A673 (cell line): Measurements from ENCODE around the gene IRS2. TPM values are rescaled to one million over a fixed set of nuclear protein-coding genes. Genes with fewer than 3 reads are reported as not detected.

Source experiments
- BruUV-seq: library from RNA; stranded (reverse); fragments of 400-500 nt; replicated peaks from 2 replicates; lab custom pipeline; 2021; lab: Mats Ljungman, UMichigan
- CTCF ChIA-PET: fragments of 300-600 bp; sonication (Branson Sonifier 250); formaldehyde crosslinking; loops from one replicate; lab custom pipeline; 2022; ENCODE audit warnings: antibody characterized with exemption; lab: Charles Lee
- POLR2A ChIA-PET: fragments of 300-600 bp; sonication (Branson Sonifier 250); formaldehyde crosslinking; loops from one replicate; lab custom pipeline; 2022; ENCODE audit warnings: antibody characterized with exemption; ENCODE audit not compliant: low non-redundant PET; lab: Charles Lee
- DNase-seq: peaks from one replicate; pipeline ENCODE4 v3.0.0-alpha.2; 2015; ENCODE audit warnings: low spot score
- H3K27ac ChIP-seq: fragments of 200-600 bp; sonication (generic); 2 replicates; pipeline ENCODE4 v1.5.1; 2016; ENCODE audit warnings: mixed run types, low read depth, mild to moderate bottlenecking, mixed read lengths, antibody characterized with exemption, low read length; ENCODE audit not compliant: poor library complexity, severe bottlenecking
- H3K27me3 ChIP-seq: fragments of 200-600 bp; sonication (generic); replicated peaks from 2 replicates; pipeline ENCODE4 v1.6.1; 2017; ENCODE audit warnings: mixed run types, low read depth, mild to moderate bottlenecking, mixed read lengths, antibody characterized with exemption, low read length; ENCODE audit not compliant: insufficient read depth, poor library complexity
- H3K36me3 ChIP-seq: fragments of 200-600 bp; sonication (generic); 2 replicates; pipeline ENCODE4 v1.6.1; 2016; ENCODE audit warnings: mixed run types, mild to moderate bottlenecking, mixed read lengths, antibody characterized with exemption, low read length; ENCODE audit not compliant: insufficient read depth, poor library complexity, severe bottlenecking
- H3K4me1 ChIP-seq: fragments of 200-600 bp; sonication (generic); 2 replicates; pipeline ENCODE4 v1.6.1; 2017; ENCODE audit warnings: mixed run types, mild to moderate bottlenecking, mixed read lengths, antibody characterized with exemption, low read length; ENCODE audit not compliant: insufficient read depth, poor library complexity, severe bottlenecking
- H3K4me3 ChIP-seq: fragments of 200-600 bp; sonication (generic); 2 replicates; pipeline ENCODE4 v1.5.1; 2016; ENCODE audit warnings: low read depth, mixed run types, mild to moderate bottlenecking, mixed read lengths, low read length; ENCODE audit not compliant: poor library complexity, severe bottlenecking
- H3K9me3 ChIP-seq: fragments of 200-600 bp; sonication (generic); 2 replicates; pipeline ENCODE4 v1.6.1; 2016; ENCODE audit warnings: mixed run types, low read depth, mild to moderate bottlenecking, mixed read lengths, antibody characterized with exemption, low read length; ENCODE audit not compliant: poor library complexity, severe bottlenecking
- CTCF ChIP-seq: fragments of 300-800, 200-600 bp; sonication (generic); conservative IDR thresholded peaks from 2 replicates; pipeline ENCODE4 v1.5.1; 2017; ENCODE audit warnings: low read depth, mild to moderate bottlenecking, antibody characterized with exemption, low read length, moderate library complexity, mixed read lengths
- EZH2 ChIP-seq: fragments of 200-600 bp; sonication (generic); IDR thresholded peaks from 2 replicates; pipeline ENCODE4 v1.6.1; 2017; ENCODE audit warnings: borderline replicate concordance, low read depth, mild to moderate bottlenecking, mixed read lengths, antibody characterized with exemption, low read length; ENCODE audit not compliant: poor library complexity, severe bottlenecking
- intact Hi-C: fragments of 100-400 bp; cut with micrococcal nuclease; formaldehyde crosslinking; loops from one replicate; pipeline ENCODE4 v1.10.0; 2022; ENCODE audit not compliant: unreplicated experiment
- total RNA-seq: library from RNA; stranded (reverse); gene quantifications from 2 replicates; pipeline ENCODE4 v1.2.3, GENCODE V29; 2021

IRS2 gene
- total RNA-seq, 1 experiment from 2014 or later, result 135 TPM

GRCh38 chr13:109727251-109727650 is 59.1 kb downstream of the IRS2 start:
- H3K4me3 ChIP-seq, result no peak overlapping the region
- no peak for DNase-seq
- ChIA-PET CTCF (no interaction called here), POLR2A (no interaction called here)
- BruUV-seq, result no TSS peak
- H3K27me3 ChIP-seq, result no peaks in the 10 kb centered on the region
- no peak overlapping the region for H3K27ac ChIP-seq
- H3K4me1 ChIP-seq, result peaks cover 8% of the 10 kb centered on the region
- TF ChIP-seq EZH2, result no peak
- TF ChIP-seq CTCF, result no peak
- H3K36me3 ChIP-seq, result no peaks in the 10 kb centered on the region
- H3K9me3 ChIP-seq, result no peaks in the 10 kb centered on the region
- intact Hi-C loops, result no loop called here

GRCh38 chr13:109725995-109726637 is 60.3 kb downstream of the IRS2 start:
- BruUV-seq, result no TSS peak
- TF ChIP-seq EZH2 (no peak), CTCF (no peak)
- CTCF ChIA-PET, result no interaction called here
- Histone ChIP-seq H3K4me3 (no peak overlapping the region), H3K4me1 (peaks cover 8% of the 10 kb centered on the region), H3K9me3 (no peaks in the 10 kb centered on the region), H3K27ac (no peak overlapping the region), H3K36me3 (no peaks in the 10 kb centered on the region), H3K27me3 (no peaks in the 10 kb centered on the region)
- POLR2A ChIA-PET, result no interaction called here
- intact Hi-C loops, result no loop called here
- no peak for DNase-seq

- Histone ChIP-seq H3K4me1 (peaks cover 11% of the 10 kb centered on the region), H3K9me3 (no peaks in the 10 kb centered on the region), H3K4me3 (no peak overlapping the region), H3K27me3 (no peaks in the 10 kb centered on the region), H3K27ac (no peak overlapping the region), H3K36me3 (no peaks in the 10 kb centered on the region)
- intact Hi-C loops, result no loop called here
- ChIA-PET CTCF (no interaction called here), POLR2A (no interaction called here)
- peak; percentile 54 for DNase-seq
- BruUV-seq, result no TSS peak
- TF ChIP-seq EZH2 (no peak), CTCF (no peak)
Measured at GRCh38 chr13:109725297-109725696, 61.1 kb downstream of the IRS2 start.
